Activated T-cell treated with anti-CD3 and anti-CD28 coated beads, Interleukin-2, amount 50 U/mL, for 24 hours (primary cell): Measurements from ENCODE around the gene KRT33B.
A peak's percentile ranks its signal among the peaks of the same experiment; 100 is the strongest.
"Not testable (repeated sequence)": the region's sequence is repeated elsewhere in the genome, so short reads cannot be mapped to it uniquely, and the experiment has no call there.

Source experiments
- DNase-seq: peaks from one replicate; pipeline ENCODE4 v3.0.0-alpha.2; 2020
- H3K27ac Mint-ChIP-seq: 2 replicates; pipeline ENCODE4 v1.8.0; 2020; ENCODE audit warnings: mild to moderate bottlenecking, mixed read lengths
- H3K27me3 Mint-ChIP-seq: 2 replicates; pipeline ENCODE4 v1.8.0; 2020; ENCODE audit warnings: mixed read lengths
- H3K36me3 Mint-ChIP-seq: 2 replicates; pipeline ENCODE4 v1.8.0; 2020; ENCODE audit warnings: low read depth, mixed read lengths
- H3K4me1 Mint-ChIP-seq: 2 replicates; pipeline ENCODE4 v1.8.0; 2020; ENCODE audit warnings: low read depth, mixed read lengths
- H3K4me3 Mint-ChIP-seq: 2 replicates; pipeline ENCODE4 v1.8.0; 2020; ENCODE audit warnings: mild to moderate bottlenecking, moderate library complexity, mixed read lengths
- H3K9me3 Mint-ChIP-seq: 2 replicates; pipeline ENCODE4 v1.8.0; 2020; ENCODE audit warnings: mixed read lengths

Gene KRT33B

DNA sequence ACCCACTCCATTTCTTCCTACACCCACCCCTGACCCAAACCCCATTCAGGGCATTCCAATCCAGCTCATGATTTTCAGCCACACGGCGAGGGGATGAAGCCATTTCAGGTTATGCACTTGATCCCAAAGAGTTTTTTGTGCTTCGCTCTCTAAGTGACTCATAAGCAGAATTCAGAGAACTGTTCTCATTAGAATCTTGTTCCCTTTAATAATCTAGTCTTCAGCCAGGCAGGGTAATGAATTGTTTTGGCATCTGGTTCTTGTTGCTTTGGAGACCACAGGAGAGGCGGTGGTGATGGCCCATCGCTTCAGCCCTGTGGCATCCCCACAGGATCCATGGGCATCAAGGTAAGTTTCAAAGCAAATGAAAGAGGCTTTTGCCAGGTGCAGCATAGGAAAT, 32.5 kb upstream of the KRT33B start:
- DNase-seq, result no peak
- Mint-ChIP-seq H3K27ac (peak overlapping the region; percentile 8), H3K4me1 (peaks cover 39% of the 10 kb centered on the region), H3K27me3 (no peaks in the 10 kb centered on the region), H3K9me3 (no peaks in the 10 kb centered on the region), H3K36me3 (no peaks in the 10 kb centered on the region), H3K4me3 (no peak overlapping the region)

GRCh38 chr17:41396996-41397660, 27.5 kb upstream of the KRT33B start, which contains the start of gene KRT31:
KRT31 (minus strand) TSS chr17:41397608; CDS start chr17:41397539, 69 bp downstream.
- no peaks in the 10 kb centered on the region for H3K36me3 Mint-ChIP-seq
- peaks cover under 1% of the 10 kb centered on the region for H3K27me3 Mint-ChIP-seq
- H3K4me1 Mint-ChIP-seq, result peaks cover 5% of the 10 kb centered on the region
- no peak within 1 kb of the TSS for H3K27ac Mint-ChIP-seq
- DNase-seq, result no peak
- H3K4me3 Mint-ChIP-seq, result no peak within 1 kb of the TSS
- H3K9me3 Mint-ChIP-seq, result no peaks in the 10 kb centered on the region

GRCh38 chr17:41396340-41396739, 26.7 kb upstream of the KRT33B start:
- Mint-ChIP-seq H3K4me1 (peaks cover 4% of the 10 kb centered on the region), H3K36me3 (no peaks in the 10 kb centered on the region), H3K27me3 (peaks cover 3% of the 10 kb centered on the region), H3K9me3 (no peaks in the 10 kb centered on the region), H3K4me3 (no peak overlapping the region), H3K27ac (no peak overlapping the region)
- no peak for DNase-seq

DNA sequence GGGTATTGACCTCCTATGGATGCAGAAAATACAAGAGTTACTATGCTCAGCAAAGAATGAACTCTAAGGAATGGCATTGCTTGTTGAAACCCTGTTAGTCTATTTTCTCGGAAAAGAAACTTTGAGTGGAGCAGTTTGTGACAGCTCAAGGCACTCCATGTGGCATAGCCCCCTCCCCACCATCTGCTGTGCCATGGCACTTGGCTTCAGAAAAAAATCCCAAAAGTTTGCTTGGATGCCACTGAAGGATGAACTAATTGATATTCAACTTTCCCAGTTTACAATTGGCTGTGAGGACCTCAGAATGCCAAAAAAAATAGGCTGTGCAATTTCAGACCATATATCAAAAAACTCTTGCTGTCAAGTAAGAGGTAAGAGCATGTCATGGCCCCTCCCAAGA, 26.0 kb upstream of the KRT33B start:
- DNase-seq, result no peak
- peaks cover 4% of the 10 kb centered on the region for H3K4me1 Mint-ChIP-seq
- no peak overlapping the region for H3K4me3 Mint-ChIP-seq
- no peaks in the 10 kb centered on the region for H3K9me3 Mint-ChIP-seq
- H3K27ac Mint-ChIP-seq, result no peak overlapping the region
- no peaks in the 10 kb centered on the region for H3K36me3 Mint-ChIP-seq
- H3K27me3 Mint-ChIP-seq, result peaks cover 5% of the 10 kb centered on the region

DNA sequence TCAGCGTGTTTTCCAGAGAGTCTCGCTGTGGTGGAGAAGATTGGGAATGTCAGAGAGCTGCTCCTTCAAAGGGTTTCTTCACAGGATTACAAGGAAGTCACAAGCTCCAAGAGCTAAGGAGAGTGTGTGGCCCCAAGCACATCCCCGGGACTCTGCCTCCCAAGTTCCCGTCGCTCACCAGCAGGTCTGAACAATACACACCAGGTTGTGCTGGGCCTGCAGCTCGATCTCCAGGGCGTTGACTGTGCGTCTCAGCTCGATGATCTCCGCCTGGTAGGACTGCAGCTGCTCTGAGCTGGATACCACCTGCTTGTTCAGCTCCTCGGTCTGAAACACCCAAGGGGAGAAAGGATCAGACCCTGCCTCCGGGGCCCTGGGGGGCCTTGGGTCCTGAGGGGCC, 25.4 kb upstream of the KRT33B start:
- not testable (repeated sequence) for H3K4me1 Mint-ChIP-seq, H3K4me3 Mint-ChIP-seq, H3K36me3 Mint-ChIP-seq, H3K9me3 Mint-ChIP-seq, H3K27me3 Mint-ChIP-seq, DNase-seq, H3K27ac Mint-ChIP-seq

- peaks cover 2% of the 10 kb centered on the region for H3K4me1 Mint-ChIP-seq
- DNase-seq, result no peak
- no peak overlapping the region for H3K4me3 Mint-ChIP-seq
- H3K27me3 Mint-ChIP-seq, result peaks cover 5% of the 10 kb centered on the region
- no peaks in the 10 kb centered on the region for H3K9me3 Mint-ChIP-seq
- no peaks in the 10 kb centered on the region for H3K36me3 Mint-ChIP-seq
- H3K27ac Mint-ChIP-seq, result no peak overlapping the region
Observed at GRCh38 chr17:41394254-41394996, 24.8 kb upstream of the KRT33B start.

GRCh38 chr17:41393826-41394225, 24.2 kb upstream of the KRT33B start:
- Mint-ChIP-seq H3K27ac (no peak overlapping the region), H3K27me3 (peaks cover 5% of the 10 kb centered on the region), H3K4me1 (no peaks in the 10 kb centered on the region), H3K4me3 (no peak overlapping the region), H3K9me3 (no peaks in the 10 kb centered on the region), H3K36me3 (no peaks in the 10 kb centered on the region)
- DNase-seq, result no peak

GRCh38 chr17:41393294-41393693, 23.7 kb upstream of the KRT33B start:
- no peak for DNase-seq
- no peaks in the 10 kb centered on the region for H3K36me3 Mint-ChIP-seq
- H3K27me3 Mint-ChIP-seq, result peaks cover 5% of the 10 kb centered on the region
- no peaks in the 10 kb centered on the region for H3K4me1 Mint-ChIP-seq
- no peaks in the 10 kb centered on the region for H3K9me3 Mint-ChIP-seq
- no peak overlapping the region for H3K27ac Mint-ChIP-seq
- H3K4me3 Mint-ChIP-seq, result no peak overlapping the region

GRCh38 chr17:41392278-41392677, 22.7 kb upstream of the KRT33B start:
- Mint-ChIP-seq H3K27me3 (peaks cover 5% of the 10 kb centered on the region), H3K4me3 (no peak overlapping the region), H3K27ac (no peak overlapping the region), H3K36me3 (no peaks in the 10 kb centered on the region), H3K9me3 (peaks cover 4% of the 10 kb centered on the region), H3K4me1 (no peaks in the 10 kb centered on the region)
- no peak for DNase-seq

DNA sequence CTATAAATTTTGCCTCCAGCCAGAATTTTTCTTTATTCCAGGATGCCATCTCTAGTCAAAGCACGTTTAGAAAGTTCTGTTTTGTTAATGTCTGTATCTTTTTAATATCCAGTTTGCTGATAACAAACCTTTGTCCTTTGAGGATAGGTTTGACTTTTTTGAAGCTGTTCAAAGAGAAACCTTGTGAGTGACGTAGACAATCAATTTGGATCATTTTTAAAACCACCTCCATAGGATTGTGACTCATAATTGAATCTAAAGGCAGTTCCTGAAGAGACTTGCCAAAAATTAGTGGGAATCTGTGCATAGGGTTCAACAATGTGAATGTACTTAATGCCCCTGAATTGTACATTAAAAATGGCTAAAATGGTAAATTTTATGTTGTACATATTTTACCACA, 21.9 kb upstream of the KRT33B start:
- H3K27me3 Mint-ChIP-seq, result peaks cover 5% of the 10 kb centered on the region
- peaks cover 8% of the 10 kb centered on the region for H3K9me3 Mint-ChIP-seq
- H3K4me1 Mint-ChIP-seq, result no peaks in the 10 kb centered on the region
- H3K36me3 Mint-ChIP-seq, result no peaks in the 10 kb centered on the region
- H3K4me3 Mint-ChIP-seq, result no peak overlapping the region
- DNase-seq, result no peak
- H3K27ac Mint-ChIP-seq, result no peak overlapping the region

- H3K9me3 Mint-ChIP-seq, result peaks cover 12% of the 10 kb centered on the region
- peaks cover 5% of the 10 kb centered on the region for H3K27me3 Mint-ChIP-seq
- no peak overlapping the region for H3K4me3 Mint-ChIP-seq
- no peak for DNase-seq
- no peaks in the 10 kb centered on the region for H3K4me1 Mint-ChIP-seq
- no peaks in the 10 kb centered on the region for H3K36me3 Mint-ChIP-seq
- no peak overlapping the region for H3K27ac Mint-ChIP-seq
Observed at GRCh38 chr17:41390411-41390938, 20.9 kb upstream of the KRT33B start.

DNA sequence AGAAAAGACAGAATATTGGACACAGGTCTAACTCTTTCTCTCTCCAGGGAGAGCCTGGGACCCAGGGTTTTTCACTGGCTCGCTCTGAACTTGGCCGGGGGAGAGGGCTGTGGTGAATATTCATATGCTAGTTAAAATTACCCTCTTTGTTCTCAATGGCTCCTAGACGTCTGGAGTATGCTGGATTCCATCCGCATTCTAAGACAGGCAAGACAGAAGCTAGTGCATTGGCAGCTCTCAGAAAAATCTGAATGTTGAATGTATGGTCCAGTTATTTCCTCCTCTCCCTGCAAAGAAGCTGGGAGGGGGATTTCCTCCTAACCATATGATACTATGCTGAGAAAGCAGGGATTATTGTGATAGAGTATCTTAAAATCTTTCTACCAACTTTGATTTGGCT, 18.1 kb upstream of the KRT33B start:
- H3K4me1 Mint-ChIP-seq, result no peaks in the 10 kb centered on the region
- no peak overlapping the region for H3K4me3 Mint-ChIP-seq
- H3K27ac Mint-ChIP-seq, result no peak overlapping the region
- H3K27me3 Mint-ChIP-seq, result peaks cover 5% of the 10 kb centered on the region
- H3K9me3 Mint-ChIP-seq, result peaks cover 12% of the 10 kb centered on the region
- H3K36me3 Mint-ChIP-seq, result no peaks in the 10 kb centered on the region
- no peak for DNase-seq

GRCh38 chr17:41386227-41386626, 16.6 kb upstream of the KRT33B start:
- H3K9me3 Mint-ChIP-seq, result peaks cover 12% of the 10 kb centered on the region
- no peak overlapping the region for H3K27ac Mint-ChIP-seq
- H3K27me3 Mint-ChIP-seq, result peaks cover 1% of the 10 kb centered on the region
- H3K4me3 Mint-ChIP-seq, result no peak overlapping the region
- no peaks in the 10 kb centered on the region for H3K36me3 Mint-ChIP-seq
- no peaks in the 10 kb centered on the region for H3K4me1 Mint-ChIP-seq
- DNase-seq, result no peak

GRCh38 chr17:41383690-41384089, 14.1 kb upstream of the KRT33B start:
- no peak overlapping the region for H3K27ac Mint-ChIP-seq
- H3K9me3 Mint-ChIP-seq, result peaks cover 12% of the 10 kb centered on the region
- no peaks in the 10 kb centered on the region for H3K27me3 Mint-ChIP-seq

DNA sequence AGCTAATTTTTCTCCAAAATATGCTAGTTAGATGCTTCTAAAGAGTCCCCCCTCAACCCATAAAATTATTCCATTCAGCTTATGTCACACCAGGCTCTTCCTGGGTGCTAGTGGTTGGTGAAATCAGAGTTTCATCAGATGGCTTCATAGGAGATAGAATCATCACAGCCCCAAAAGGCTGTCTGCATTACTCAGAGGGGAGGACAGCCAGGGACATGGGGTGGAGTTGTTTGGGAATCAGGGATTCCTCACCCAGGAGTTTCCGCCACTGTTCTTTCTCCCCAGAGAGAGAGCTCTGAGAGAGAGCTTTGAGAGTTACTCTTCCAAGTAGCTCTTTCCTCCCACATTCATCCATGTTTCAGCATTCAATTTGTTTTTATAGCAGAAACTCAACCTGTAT, 12.8 kb upstream of the KRT33B start:
- H3K9me3 Mint-ChIP-seq, result peaks cover 10% of the 10 kb centered on the region
- H3K4me1 Mint-ChIP-seq, result peaks cover 11% of the 10 kb centered on the region
- no peaks in the 10 kb centered on the region for H3K36me3 Mint-ChIP-seq
- no peak for DNase-seq
- no peak overlapping the region for H3K27ac Mint-ChIP-seq
- H3K27me3 Mint-ChIP-seq, result no peaks in the 10 kb centered on the region
- H3K4me3 Mint-ChIP-seq, result no peak overlapping the region

More at GRCh38 chr17:41383690-41384089, 14.1 kb upstream of the KRT33B start:
- no peak overlapping the region for H3K4me3 Mint-ChIP-seq
- DNase-seq, result no peak
- no peaks in the 10 kb centered on the region for H3K36me3 Mint-ChIP-seq
- peaks cover under 1% of the 10 kb centered on the region for H3K4me1 Mint-ChIP-seq
